ENCODE measurements around the gene KMT2E. TPM values are rescaled to one million over a fixed set of nuclear protein-coding genes. Genes with fewer than 3 reads are reported as not detected.

KMT2E gene
- total RNA-seq, 4 donors from 2014 or later: 90.6 to 187 (median 112) TPM

- no peaks in the 10 kb centered on the region for H3K27me3 ChIP-seq
- no peak overlapping the region for H3K4me3 ChIP-seq
- ATAC-seq: peak; percentile 20
- H3K4me1 ChIP-seq: peaks cover 36 to 84% (median 48%) of the 10 kb centered on the region in 3 donors
- 13 to 48% methylated on average over 3 of the region's 4 CpGs for WGBS, 2 donors (ENCODE audit: low coverage in 1 of 2)
- H3K9me3 ChIP-seq: no peaks in the 10 kb centered on the region
- no peaks in the 10 kb centered on the region for H3K36me3 ChIP-seq
- TF ChIP-seq POLR2A (IDR thresholded peaks at IDR 0.05) (no peak), POLR2AphosphoS5 (IDR thresholded peaks at IDR 0.05) (peak; percentile 40)
- peak overlapping the region in 3 of 4 donors; percentile 80 to 97 (median 83) for H3K27ac ChIP-seq
These were observed 34.7 kb upstream of the KMT2E start for GRCh38 chr7:104979167-104979841.

GRCh38 chr7:104980440-104980839 lies 33.6 kb upstream of the KMT2E start:
- 72 to 81% methylated on average over 4 to 5 of the region's 5 CpGs for WGBS, 2 donors (ENCODE audit: low coverage in 1 of 2)
- H3K4me3 ChIP-seq: no peak overlapping the region
- no peak for TF ChIP-seq POLR2A (IDR thresholded peaks at IDR 0.05)
- ATAC-seq: no peak
- peaks cover 44 to 79% (median 51%) of the 10 kb centered on the region in 3 donors for H3K4me1 ChIP-seq
- H3K27me3 ChIP-seq: no peaks in the 10 kb centered on the region
- H3K27ac ChIP-seq: peak overlapping the region in 2 of 4 donors; percentile 83 to 97
- no peaks in the 10 kb centered on the region for H3K9me3 ChIP-seq
- H3K36me3 ChIP-seq: no peaks in the 10 kb centered on the region

GRCh38 chr7:104980841-104981671 lies 32.9 kb upstream of the KMT2E start:
- 31 to 38% methylated on average over 4 of the region's 4 CpGs for WGBS, 2 donors (ENCODE audit: low coverage in 1 of 2)
- no peak for ATAC-seq
- H3K4me3 ChIP-seq: no peak overlapping the region
- H3K9me3 ChIP-seq: no peaks in the 10 kb centered on the region
- no peaks in the 10 kb centered on the region for H3K36me3 ChIP-seq
- H3K27ac ChIP-seq: peak overlapping the region in 2 of 4 donors; percentile 7 to 97
- no peaks in the 10 kb centered on the region for H3K27me3 ChIP-seq
- TF ChIP-seq POLR2A (IDR thresholded peaks at IDR 0.05) (no peak), POLR2AphosphoS5 (IDR thresholded peaks at IDR 0.05) (peak; percentile 24), CTCF (IDR thresholded peaks at IDR 0.05) (peak; percentile 63 to 86 (median 73))
- peaks cover 44 to 73% (median 52%) of the 10 kb centered on the region in 3 donors for H3K4me1 ChIP-seq

- peak overlapping the region in 1 of 4 donors; percentile 97 for H3K27ac ChIP-seq
- no peaks in the 10 kb centered on the region for H3K9me3 ChIP-seq
These were observed 32.4 kb upstream of the KMT2E start for GRCh38 chr7:104981672-104982037.

GRCh38 chr7:104982308-104983075 lies 31.5 kb upstream of the KMT2E start:
- no peaks in the 10 kb centered on the region for H3K27me3 ChIP-seq
- no peaks in the 10 kb centered on the region for H3K9me3 ChIP-seq
- H3K27ac ChIP-seq: peak overlapping the region in 3 of 4 donors; percentile 96 to 99 (median 97)
- H3K36me3 ChIP-seq: no peaks in the 10 kb centered on the region
- peak overlapping the region in 1 of 2 donors; percentile 71 for H3K4me3 ChIP-seq
- peaks cover 36 to 59% (median 43%) of the 10 kb centered on the region in 3 donors for H3K4me1 ChIP-seq
- WGBS, 2 donors (ENCODE audit: low coverage in 1 of 2): 24 to 42% methylated on average over 3 to 5 of the region's 5 CpGs
- no peak for ATAC-seq
- TF ChIP-seq CTCF (IDR thresholded peaks at IDR 0.05) (no peak), EP300 (IDR thresholded peaks at IDR 0.05) (no peak), POLR2A (IDR thresholded peaks at IDR 0.05) (no peak), POLR2AphosphoS5 (IDR thresholded peaks at IDR 0.05) (no peak)

More at GRCh38 chr7:104981672-104982037, 32.4 kb upstream of the KMT2E start:
- H3K4me1 ChIP-seq: peaks cover 43 to 67% (median 49%) of the 10 kb centered on the region in 3 donors
- WGBS, 2 donors (ENCODE audit: low coverage in 1 of 2): 71 to 72% methylated on average over 1 of the region's 1 CpG
- no peaks in the 10 kb centered on the region for H3K36me3 ChIP-seq
- ATAC-seq: no peak
- TF ChIP-seq EP300 (IDR thresholded peaks at IDR 0.05) (no peak), POLR2A (IDR thresholded peaks at IDR 0.05) (no peak), CTCF (IDR thresholded peaks at IDR 0.05) (no peak), POLR2AphosphoS5 (IDR thresholded peaks at IDR 0.05) (no peak)
- no peak overlapping the region for H3K4me3 ChIP-seq
- no peaks in the 10 kb centered on the region for H3K27me3 ChIP-seq
